HG03159 (cell line): ENCODE data around the gene KCNJ1.

Experiments used
- ATAC-seq: cut with Tn5 transposase; IDR thresholded peaks from one replicate; pipeline ENCODE4 v1.9.1; 2021; ENCODE audit warnings: mild to moderate bottlenecking, moderate library complexity; ENCODE audit not compliant: unreplicated experiment

Gene KCNJ1

GRCh38 chr11:128789497-128790150, 77.5 kb downstream of the KCNJ1 start:
- ATAC-seq: no peak
